PC-9 (cell line): ENCODE results near the gene ITPR3. TPM values are rescaled to one million over a fixed set of nuclear protein-coding genes. Genes with fewer than 3 reads are reported as not detected.

Experiments used
- BruUV-seq: library from RNA; stranded (reverse); fragments of 400-500 nt; replicated peaks from 2 replicates; lab custom pipeline; 2021; lab: Mats Ljungman, UMichigan
- CTCF ChIA-PET: fragments of 300-600 bp; sonication (Branson Sonifier 250); formaldehyde crosslinking; loops from one replicate; lab custom pipeline; 2022; ENCODE audit warnings: antibody characterized with exemption; lab: Charles Lee
- POLR2A ChIA-PET: fragments of 300-600 bp; sonication (Branson Sonifier 250); formaldehyde crosslinking; loops from one replicate; lab custom pipeline; 2022; ENCODE audit warnings: antibody characterized with exemption; ENCODE audit not compliant: unreplicated experiment; lab: Charles Lee
- DNase-seq, 2 experiments: peaks; one replicate each; pipeline versions ENCODE4 v3.0.0 to v3.0.0-alpha.2; 2015 to 2022; ENCODE audit warnings: mixed read lengths in 1 of 2
- H2AFZ ChIP-seq: fragments of 200-600 bp; sonication (generic); 2 replicates; pipeline ENCODE4 v1.8.1; 2017; ENCODE audit warnings: antibody characterized with exemption
- H3F3A ChIP-seq: fragments of 200-600 bp; sonication (generic); 2 replicates; pipeline ENCODE4 v1.8.1; 2017; ENCODE audit warnings: antibody characterized with exemption, mild to moderate bottlenecking, low read depth; ENCODE audit not compliant: insufficient read depth
- H3K27ac ChIP-seq: fragments of 200-600 bp; sonication (generic); 2 replicates; pipeline ENCODE4 v1.6.1; 2016; ENCODE audit warnings: mixed run types
- H3K27me3 ChIP-seq: fragments of 200-600 bp; sonication (generic); 2 replicates; pipeline ENCODE4 v1.6.1; 2016; ENCODE audit warnings: low read depth, mixed run types; ENCODE audit not compliant: insufficient read depth
- H3K36me3 ChIP-seq: fragments of 200-600 bp; sonication (generic); 2 replicates; pipeline ENCODE4 v1.6.1; 2016; ENCODE audit warnings: low read depth, mixed run types
- H3K4me1 ChIP-seq: fragments of 200-600 bp; sonication (generic); replicated peaks from 2 replicates; pipeline ENCODE4 v1.6.1; 2016; ENCODE audit warnings: mixed run types; ENCODE audit not compliant: insufficient read depth
- H3K4me2 ChIP-seq: fragments of 200-600 bp; sonication (generic); 2 replicates; pipeline ENCODE4 v1.6.1; 2017; ENCODE audit warnings: mixed run types
- H3K4me3 ChIP-seq: fragments of 200-600 bp; sonication (generic); 2 replicates; pipeline ENCODE4 v1.6.1; 2016; ENCODE audit warnings: mixed run types
- H3K79me2 ChIP-seq: fragments of 200-600 bp; sonication (generic); 2 replicates; pipeline ENCODE4 v1.6.1; 2017; ENCODE audit warnings: low read depth, mixed run types
- H3K9me2 ChIP-seq: fragments of 200-600 bp; sonication (generic); 2 replicates; pipeline ENCODE4 v1.8.1; 2017; ENCODE audit warnings: mild to moderate bottlenecking; ENCODE audit not compliant: insufficient read depth
- H3K9me3 ChIP-seq: fragments of 200-600 bp; sonication (generic); 2 replicates; pipeline ENCODE4 v1.8.1; 2016; ENCODE audit warnings: low read depth; ENCODE audit not compliant: insufficient read depth
- H4K20me1 ChIP-seq: fragments of 200-600 bp; sonication (generic); 2 replicates; pipeline ENCODE4 v1.8.1; 2017; ENCODE audit not compliant: insufficient read depth
- EZH2 ChIP-seq: fragments of 200-600 bp; sonication (generic); IDR thresholded peaks from 2 replicates; pipeline ENCODE4 v1.8.0; 2017; ENCODE audit warnings: antibody characterized with exemption, low read depth
- intact Hi-C: fragments of 100-400 bp; cut with micrococcal nuclease; formaldehyde crosslinking; loops from one replicate; pipeline ENCODE4 v1.10.0; 2022; ENCODE audit not compliant: unreplicated experiment
- total RNA-seq: library from RNA; stranded (reverse); gene quantifications from 2 replicates; pipeline ENCODE4 v1.2.3, GENCODE V29; 2021
- TF ChIP-seq, protein P1 (sequence below): fragments of 200-600 bp; sonication (generic); conservative IDR thresholded peaks from 2 replicates; pipeline ENCODE4 v1.6.1; 2017; ENCODE audit warnings: mixed run types, antibody characterized with exemption, mild to moderate bottlenecking, moderate library complexity

Gene ITPR3
- total RNA-seq, 1 experiment from 2014 or later, result 86.9 TPM

DNA sequence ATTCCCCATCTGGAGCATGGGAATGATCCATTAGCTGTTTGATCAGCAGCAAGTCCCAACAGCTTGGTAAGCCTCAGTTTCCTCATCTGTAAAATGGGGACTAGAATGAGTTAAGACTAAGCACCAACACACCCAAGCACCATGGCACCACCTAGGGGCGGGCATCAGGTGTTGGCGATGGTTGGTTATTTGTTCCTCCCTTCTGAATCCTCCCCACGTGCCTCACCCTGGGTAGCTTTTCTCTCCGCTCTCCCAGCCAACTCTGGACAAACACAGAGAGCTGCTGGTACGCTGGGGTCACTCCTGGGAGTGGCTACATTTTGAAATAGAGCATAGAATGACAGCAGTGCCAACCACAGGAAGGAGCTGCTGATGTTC lies 13.3 kb upstream of the ITPR3 start:
- Histone ChIP-seq H3K27ac (no peak overlapping the region), H3K79me2 (no peaks in the 10 kb centered on the region), H2AFZ (no peak overlapping the region), H3K9me2 (no peaks in the 10 kb centered on the region), H3K4me2 (no peak overlapping the region), H3K4me3 (no peak overlapping the region), H3K4me1 (peaks cover 55% of the 10 kb centered on the region), H3K9me3 (peaks cover 11% of the 10 kb centered on the region), H3F3A (peaks cover 35% of the 10 kb centered on the region), H3K27me3 (no peaks in the 10 kb centered on the region), H3K36me3 (no peaks in the 10 kb centered on the region), H4K20me1 (no peaks in the 10 kb centered on the region)
- no TSS peak for BruUV-seq
- intact Hi-C loops, result no loop called here
- ChIA-PET POLR2A (no interaction called here), CTCF (no interaction called here)
- no peak for DNase-seq
- TF ChIP-seq EZH2, result no peak
- TF ChIP-seq, protein P1, sequence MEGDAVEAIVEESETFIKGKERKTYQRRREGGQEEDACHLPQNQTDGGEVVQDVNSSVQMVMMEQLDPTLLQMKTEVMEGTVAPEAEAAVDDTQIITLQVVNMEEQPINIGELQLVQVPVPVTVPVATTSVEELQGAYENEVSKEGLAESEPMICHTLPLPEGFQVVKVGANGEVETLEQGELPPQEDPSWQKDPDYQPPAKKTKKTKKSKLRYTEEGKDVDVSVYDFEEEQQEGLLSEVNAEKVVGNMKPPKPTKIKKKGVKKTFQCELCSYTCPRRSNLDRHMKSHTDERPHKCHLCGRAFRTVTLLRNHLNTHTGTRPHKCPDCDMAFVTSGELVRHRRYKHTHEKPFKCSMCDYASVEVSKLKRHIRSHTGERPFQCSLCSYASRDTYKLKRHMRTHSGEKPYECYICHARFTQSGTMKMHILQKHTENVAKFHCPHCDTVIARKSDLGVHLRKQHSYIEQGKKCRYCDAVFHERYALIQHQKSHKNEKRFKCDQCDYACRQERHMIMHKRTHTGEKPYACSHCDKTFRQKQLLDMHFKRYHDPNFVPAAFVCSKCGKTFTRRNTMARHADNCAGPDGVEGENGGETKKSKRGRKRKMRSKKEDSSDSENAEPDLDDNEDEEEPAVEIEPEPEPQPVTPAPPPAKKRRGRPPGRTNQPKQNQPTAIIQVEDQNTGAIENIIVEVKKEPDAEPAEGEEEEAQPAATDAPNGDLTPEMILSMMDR, result peak; percentile 48

DNA sequence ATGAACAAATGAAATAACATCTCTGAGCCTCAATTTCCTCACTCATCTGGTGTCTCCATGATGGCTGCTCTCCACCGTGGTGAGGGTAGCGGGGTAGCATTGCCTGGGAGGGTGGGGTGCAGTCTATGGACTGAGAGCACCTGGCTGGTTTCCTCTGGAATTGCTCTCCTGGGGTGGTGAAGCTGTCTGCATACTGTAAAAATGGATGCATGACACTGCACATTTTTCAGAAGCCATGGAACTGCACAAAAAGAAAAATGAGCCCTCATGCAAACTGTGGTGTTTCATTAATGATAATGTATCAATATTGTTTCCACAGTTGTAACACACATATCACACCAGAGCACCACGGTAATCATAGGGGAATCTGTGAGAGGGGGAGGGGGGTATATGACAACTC lies 12.1 kb upstream of the ITPR3 start:
- Histone ChIP-seq H3K4me2 (peak overlapping the region; percentile 57), H3K9me3 (peaks cover 11% of the 10 kb centered on the region), H4K20me1 (no peaks in the 10 kb centered on the region), H3K9me2 (no peaks in the 10 kb centered on the region), H3F3A (peaks cover 46% of the 10 kb centered on the region), H3K4me1 (peaks cover 68% of the 10 kb centered on the region), H3K4me3 (no peak overlapping the region), H3K79me2 (no peaks in the 10 kb centered on the region), H2AFZ (no peak overlapping the region), H3K36me3 (no peaks in the 10 kb centered on the region), H3K27me3 (no peaks in the 10 kb centered on the region), H3K27ac (peak overlapping the region; percentile 56)
- no TSS peak for BruUV-seq
- TF ChIP-seq, protein P1, result no peak
- no peak for TF ChIP-seq EZH2
- ChIA-PET CTCF (no interaction called here), POLR2A (no interaction called here)
- DNase-seq, result no peak
- intact Hi-C loops, result no loop called here

DNA sequence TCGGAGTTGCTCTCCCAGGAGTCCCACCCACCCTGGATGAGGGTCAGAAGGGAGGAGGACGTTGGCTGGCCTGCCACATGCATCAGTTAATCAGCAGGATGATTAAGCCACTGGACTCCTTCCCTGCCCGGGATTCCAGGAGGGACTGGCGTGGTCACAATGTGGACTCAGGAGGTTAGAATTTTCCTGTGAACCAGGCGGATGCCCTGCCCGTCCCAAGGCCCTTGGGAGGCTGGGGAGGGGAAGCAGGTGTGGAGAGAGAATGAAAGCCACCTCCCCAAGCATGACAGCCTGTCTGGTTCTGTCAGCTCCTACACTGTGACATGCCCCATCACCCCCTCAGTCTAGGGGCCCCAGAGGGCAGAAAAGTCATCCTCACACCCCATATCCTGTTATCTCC lies 11.6 kb upstream of the ITPR3 start:
- peaks cover 49% of the 10 kb centered on the region for H3F3A ChIP-seq
- H3K79me2 ChIP-seq, result no peaks in the 10 kb centered on the region
- no peaks in the 10 kb centered on the region for H3K9me2 ChIP-seq
- TF ChIP-seq, protein P1, result no peak
- TF ChIP-seq EZH2, result no peak
- peak overlapping the region; percentile 56 for H3K27ac ChIP-seq
- intact Hi-C loops, result no loop called here
- H2AFZ ChIP-seq, result no peak overlapping the region
- H3K4me2 ChIP-seq, result peak overlapping the region; percentile 57
- peaks cover 71% of the 10 kb centered on the region for H3K4me1 ChIP-seq
- no peaks in the 10 kb centered on the region for H4K20me1 ChIP-seq
- POLR2A ChIA-PET, result no interaction called here
- no peaks in the 10 kb centered on the region for H3K36me3 ChIP-seq
- peak in 1 of 2 experiments; percentile 48 for DNase-seq
- no TSS peak for BruUV-seq
- CTCF ChIA-PET, result interaction anchor here (0.5 kb wide), 1 partner anchor 20 kb away, joined by 3 read pairs; no protein-coding TSS in a partner anchor
- peaks cover 9% of the 10 kb centered on the region for H3K9me3 ChIP-seq
- no peaks in the 10 kb centered on the region for H3K27me3 ChIP-seq
- H3K4me3 ChIP-seq, result no peak overlapping the region
